ENCODE measurements around the gene UBAP1. TPM values are rescaled to one million over a fixed set of nuclear protein-coding genes. Genes with fewer than 3 reads are reported as not detected.
"Not testable (repeated sequence)": the region's sequence is repeated elsewhere in the genome, so short reads cannot be mapped to it uniquely, and the experiment has no call there.

UBAP1 gene
- total and polyA plus RNA-seq, 9 donors, result 17.9 to 37.4 (median 33.0) TPM

- no peaks in the 10 kb centered on the region for H3K27me3 ChIP-seq (ENCODE audit: control insufficient read depth, insufficient read depth, low read length)
- WGBS (ENCODE audit: insufficient coverage), result no CpG with 5 or more reads among the region's 1 CpG
These were observed 40.6 kb downstream of the UBAP1 start for GRCh38 chr9:34219421-34219820.

GRCh38 chr9:34220218-34220617, 41.4 kb downstream of the UBAP1 start:
- Histone ChIP-seq H3K4me3 (ENCODE audit: low read length) (no peak overlapping the region), H3K4me1 (ENCODE audit: control insufficient read depth, insufficient read depth, low read length) (no peaks in the 10 kb centered on the region), H3K27ac (ENCODE audit: low read length) (no peak overlapping the region), H3K27me3 (ENCODE audit: control insufficient read depth, insufficient read depth, low read length) (no peaks in the 10 kb centered on the region), H3K9me3 (replicated peaks; ENCODE audit: control insufficient read depth, low read depth, low read length) (no peaks in the 10 kb centered on the region), H3K36me3 (ENCODE audit: control insufficient read depth, insufficient read depth, low read length) (peaks cover 4% of the 10 kb centered on the region)
- 100% methylated on average over 2 of the region's 8 CpGs for WGBS (ENCODE audit: insufficient coverage)
- DNase-seq, result no peak

More at GRCh38 chr9:34219421-34219820, 40.6 kb downstream of the UBAP1 start:
- H3K9me3 ChIP-seq (replicated peaks; ENCODE audit: control insufficient read depth, low read depth, low read length), result no peaks in the 10 kb centered on the region
- no peaks in the 10 kb centered on the region for H3K4me1 ChIP-seq (ENCODE audit: control insufficient read depth, insufficient read depth, low read length)
- peaks cover 4% of the 10 kb centered on the region for H3K36me3 ChIP-seq (ENCODE audit: control insufficient read depth, insufficient read depth, low read length)
- no peak overlapping the region for H3K27ac ChIP-seq (ENCODE audit: low read length)
- DNase-seq, result no peak
- H3K4me3 ChIP-seq (ENCODE audit: low read length), result no peak overlapping the region

DNA sequence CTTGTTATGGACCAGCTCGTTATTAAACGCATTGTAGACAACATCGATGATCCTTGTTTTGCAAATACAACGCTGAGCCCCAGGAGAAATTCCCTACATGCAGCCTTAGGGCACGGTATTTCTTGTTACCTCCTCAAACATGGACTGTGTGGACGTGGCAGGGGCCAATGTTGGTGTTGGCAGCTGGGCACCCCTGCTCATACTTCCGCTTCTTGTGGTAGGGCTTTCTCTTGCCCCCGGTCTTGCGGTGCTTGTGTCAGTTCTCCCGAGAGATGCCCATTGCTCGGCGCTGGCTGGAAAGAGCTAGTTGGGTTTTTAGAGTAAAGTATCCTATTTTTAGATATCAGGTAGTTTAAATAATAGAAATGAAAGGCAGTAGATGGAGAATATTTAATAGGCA, 45.5 kb downstream of the UBAP1 start:
- H3K4me1 ChIP-seq (ENCODE audit: control insufficient read depth, insufficient read depth, low read length), result no peaks in the 10 kb centered on the region
- H3K36me3 ChIP-seq (ENCODE audit: control insufficient read depth, insufficient read depth, low read length), result peaks cover 4% of the 10 kb centered on the region
- no peak overlapping the region for H3K27ac ChIP-seq (ENCODE audit: low read length)
- no peaks in the 10 kb centered on the region for H3K27me3 ChIP-seq (ENCODE audit: control insufficient read depth, insufficient read depth, low read length)
- 96% methylated on average over 6 of the region's 12 CpGs for WGBS (ENCODE audit: insufficient coverage)
- no peak for DNase-seq
- no peak overlapping the region for H3K4me3 ChIP-seq (ENCODE audit: low read length)
- no peaks in the 10 kb centered on the region for H3K9me3 ChIP-seq (replicated peaks; ENCODE audit: control insufficient read depth, low read depth, low read length)

DNA sequence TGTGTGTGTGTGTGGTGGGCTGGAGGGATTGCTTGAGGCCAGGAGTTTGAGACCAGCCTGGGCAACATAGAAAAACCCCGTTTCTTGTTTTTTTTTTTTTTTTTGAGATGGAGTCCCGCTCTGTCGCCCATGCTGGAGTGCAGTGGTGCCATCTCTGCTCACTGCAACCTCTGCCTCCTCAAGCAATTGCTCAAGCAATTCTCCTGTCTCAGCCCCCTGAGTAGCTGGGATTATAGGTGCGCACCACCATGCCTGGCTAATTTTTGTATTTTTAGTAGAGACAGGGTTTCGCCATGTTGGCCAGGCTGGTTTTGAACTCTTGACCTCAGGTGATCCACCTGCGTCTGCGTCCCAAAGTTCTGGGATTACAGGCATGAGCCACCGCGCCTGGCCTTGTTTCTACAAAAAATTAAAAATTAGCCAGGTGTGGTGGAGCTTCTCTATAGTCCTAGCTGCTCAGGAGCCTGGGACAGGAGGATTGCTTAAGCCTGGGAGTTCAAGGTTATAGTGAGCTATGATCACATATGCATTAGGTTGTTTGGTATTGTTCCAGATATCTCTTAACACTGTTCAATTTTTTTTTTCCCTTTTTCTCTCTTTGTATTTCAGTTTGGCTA, 47.4 kb downstream of the UBAP1 start:
- not testable (repeated sequence) for H3K4me1 ChIP-seq (ENCODE audit: control insufficient read depth, insufficient read depth, low read length); H3K36me3 ChIP-seq (ENCODE audit: control insufficient read depth, insufficient read depth, low read length); H3K4me3 ChIP-seq (ENCODE audit: low read length); DNase-seq; H3K27ac ChIP-seq (ENCODE audit: low read length); H3K9me3 ChIP-seq (replicated peaks; ENCODE audit: control insufficient read depth, low read depth, low read length); H3K27me3 ChIP-seq (ENCODE audit: control insufficient read depth, insufficient read depth, low read length)
- WGBS (ENCODE audit: insufficient coverage), result 98% methylated on average over 6 of the region's 9 CpGs

- no peak overlapping the region for H3K4me3 ChIP-seq (ENCODE audit: low read length)
- WGBS (ENCODE audit: insufficient coverage), result no CpG with 5 or more reads among the region's 2 CpGs
These were observed 48.6 kb downstream of the UBAP1 start for GRCh38 chr9:34227445-34227844.

GRCh38 chr9:34230556-34230955, 51.7 kb downstream of the UBAP1 start:
- 92% methylated on average over 2 of the region's 4 CpGs for WGBS (ENCODE audit: insufficient coverage)
- Histone ChIP-seq H3K27ac (ENCODE audit: low read length) (no peak overlapping the region), H3K4me3 (ENCODE audit: low read length) (no peak overlapping the region), H3K27me3 (ENCODE audit: control insufficient read depth, insufficient read depth, low read length) (no peaks in the 10 kb centered on the region), H3K4me1 (ENCODE audit: control insufficient read depth, insufficient read depth, low read length) (no peaks in the 10 kb centered on the region), H3K9me3 (replicated peaks; ENCODE audit: control insufficient read depth, low read depth, low read length) (no peaks in the 10 kb centered on the region), H3K36me3 (ENCODE audit: control insufficient read depth, insufficient read depth, low read length) (peaks cover 13% of the 10 kb centered on the region)
- no peak for DNase-seq

More at GRCh38 chr9:34227445-34227844, 48.6 kb downstream of the UBAP1 start:
- Histone ChIP-seq H3K4me1 (ENCODE audit: control insufficient read depth, insufficient read depth, low read length) (no peaks in the 10 kb centered on the region), H3K27ac (ENCODE audit: low read length) (no peak overlapping the region), H3K9me3 (replicated peaks; ENCODE audit: control insufficient read depth, low read depth, low read length) (no peaks in the 10 kb centered on the region), H3K27me3 (ENCODE audit: control insufficient read depth, insufficient read depth, low read length) (no peaks in the 10 kb centered on the region), H3K36me3 (ENCODE audit: control insufficient read depth, insufficient read depth, low read length) (peaks cover 9% of the 10 kb centered on the region)
- no peak for DNase-seq

- Histone ChIP-seq H3K36me3 (ENCODE audit: control insufficient read depth, insufficient read depth, low read length) (peaks cover 14% of the 10 kb centered on the region), H3K9me3 (replicated peaks; ENCODE audit: control insufficient read depth, low read depth, low read length) (no peaks in the 10 kb centered on the region), H3K27me3 (ENCODE audit: control insufficient read depth, insufficient read depth, low read length) (no peaks in the 10 kb centered on the region), H3K27ac (ENCODE audit: low read length) (no peak overlapping the region), H3K4me3 (ENCODE audit: low read length) (no peak overlapping the region), H3K4me1 (ENCODE audit: control insufficient read depth, insufficient read depth, low read length) (no peaks in the 10 kb centered on the region)
- WGBS (ENCODE audit: insufficient coverage), result no CpG with 5 or more reads among the region's 2 CpGs
- DNase-seq, result no peak
These were observed 53.4 kb downstream of the UBAP1 start for GRCh38 chr9:34232201-34232600.

DNA sequence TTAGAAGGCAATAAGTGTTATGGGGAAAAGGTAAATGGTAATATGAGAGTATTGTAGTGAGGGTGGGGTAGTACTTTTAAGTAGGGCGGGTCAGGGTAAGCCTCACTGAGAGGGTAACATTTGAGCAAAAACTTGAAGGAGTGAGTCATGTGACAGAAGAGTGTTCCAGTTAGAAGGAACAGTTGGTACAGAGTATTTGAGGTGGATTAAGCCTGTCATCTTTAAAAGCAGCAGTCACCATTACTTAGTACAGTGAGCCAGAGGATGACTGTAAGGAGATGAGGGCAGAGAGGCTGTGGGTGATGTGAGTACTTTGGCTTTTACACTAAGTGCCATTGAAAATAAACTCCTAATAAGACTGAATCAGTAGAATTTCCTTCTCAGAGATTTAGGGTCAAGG, 54.8 kb downstream of the UBAP1 start:
- no peak overlapping the region for H3K4me3 ChIP-seq (ENCODE audit: low read length)
- peaks cover 21% of the 10 kb centered on the region for H3K36me3 ChIP-seq (ENCODE audit: control insufficient read depth, insufficient read depth, low read length)
- DNase-seq, result no peak
- no peaks in the 10 kb centered on the region for H3K9me3 ChIP-seq (replicated peaks; ENCODE audit: control insufficient read depth, low read depth, low read length)
- H3K4me1 ChIP-seq (ENCODE audit: control insufficient read depth, insufficient read depth, low read length), result no peaks in the 10 kb centered on the region
- H3K27ac ChIP-seq (ENCODE audit: low read length), result no peak overlapping the region
- WGBS (ENCODE audit: insufficient coverage), result 89% methylated on average over 1 of the region's 1 CpG
- H3K27me3 ChIP-seq (ENCODE audit: control insufficient read depth, insufficient read depth, low read length), result no peaks in the 10 kb centered on the region

DNA sequence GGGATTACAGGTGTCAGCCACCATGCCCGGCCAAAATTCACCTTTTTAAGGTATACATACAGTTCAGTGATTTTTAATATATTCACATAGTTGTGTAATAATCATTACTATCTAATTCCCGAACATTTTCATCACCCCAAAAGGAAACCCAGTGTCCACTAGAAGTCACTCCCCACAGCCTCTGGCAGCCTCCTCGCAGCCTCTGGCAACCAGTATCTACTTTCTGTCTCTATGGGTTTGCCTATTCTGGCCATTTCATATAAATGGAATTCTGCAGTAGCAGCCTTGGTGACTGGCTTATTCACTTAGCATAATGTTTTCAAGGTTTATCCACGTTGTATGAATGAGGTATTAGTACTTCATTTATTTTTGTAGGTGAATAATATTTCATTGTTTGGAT, 59.0 kb downstream of the UBAP1 start:
- peaks cover 42% of the 10 kb centered on the region for H3K36me3 ChIP-seq (ENCODE audit: control insufficient read depth, insufficient read depth, low read length)
- H3K9me3 ChIP-seq (replicated peaks; ENCODE audit: control insufficient read depth, low read depth, low read length), result no peaks in the 10 kb centered on the region
- H3K4me1 ChIP-seq (ENCODE audit: control insufficient read depth, insufficient read depth, low read length), result no peaks in the 10 kb centered on the region
- 86% methylated on average over 2 of the region's 4 CpGs for WGBS (ENCODE audit: insufficient coverage)
- no peak overlapping the region for H3K27ac ChIP-seq (ENCODE audit: low read length)
- no peaks in the 10 kb centered on the region for H3K27me3 ChIP-seq (ENCODE audit: control insufficient read depth, insufficient read depth, low read length)
- H3K4me3 ChIP-seq (ENCODE audit: low read length), result no peak overlapping the region
- no peak for DNase-seq

DNA sequence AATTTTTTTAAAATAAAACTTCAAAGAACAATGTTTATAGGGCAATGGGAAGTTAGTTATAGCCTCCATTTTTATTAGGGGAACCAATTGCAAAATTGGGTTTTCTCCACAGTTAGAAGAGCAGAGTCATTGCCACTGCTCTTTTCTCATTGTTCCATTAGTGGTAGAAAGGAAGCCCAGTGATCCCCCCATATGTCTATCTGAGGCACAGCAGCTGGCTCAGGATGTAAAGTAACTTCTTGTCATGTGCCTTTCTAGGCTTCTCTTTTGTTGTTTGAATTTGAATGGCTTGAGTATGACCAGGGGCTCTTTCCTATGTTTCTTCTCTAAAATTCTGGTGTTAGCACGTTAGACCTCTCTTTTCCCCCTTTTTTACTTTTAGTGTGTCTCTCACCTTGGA, 61.2 kb downstream of the UBAP1 start:
- Histone ChIP-seq H3K27ac (ENCODE audit: low read length) (no peak overlapping the region), H3K9me3 (replicated peaks; ENCODE audit: control insufficient read depth, low read depth, low read length) (no peaks in the 10 kb centered on the region), H3K4me1 (ENCODE audit: control insufficient read depth, insufficient read depth, low read length) (no peaks in the 10 kb centered on the region), H3K27me3 (ENCODE audit: control insufficient read depth, insufficient read depth, low read length) (no peaks in the 10 kb centered on the region), H3K36me3 (ENCODE audit: control insufficient read depth, insufficient read depth, low read length) (peaks cover 43% of the 10 kb centered on the region), H3K4me3 (ENCODE audit: low read length) (no peak overlapping the region)
- no CpG with 5 or more reads among the region's 1 CpG for WGBS (ENCODE audit: insufficient coverage)
- DNase-seq, result no peak

DNA sequence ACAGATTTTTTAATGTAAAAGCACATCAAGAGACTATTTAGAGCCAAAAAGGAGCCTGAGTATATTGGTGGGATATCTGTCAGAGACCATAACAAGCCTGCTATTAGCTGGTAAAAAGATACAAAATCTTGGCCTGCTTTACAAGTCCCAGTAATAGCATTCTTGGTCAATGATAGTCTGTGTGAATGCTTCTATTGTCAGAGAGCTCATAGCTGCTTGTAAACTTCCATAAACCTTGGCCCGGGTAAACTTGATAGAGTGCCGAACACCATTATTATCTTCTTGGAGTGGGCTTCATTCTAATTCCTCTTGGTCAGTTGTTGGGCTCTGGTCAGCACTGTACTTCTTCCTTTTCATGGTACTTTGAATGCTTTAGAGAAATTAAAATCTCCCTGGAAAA, 64.0 kb downstream of the UBAP1 start:
- DNase-seq, result no peak
- no CpG with 5 or more reads among the region's 2 CpGs for WGBS (ENCODE audit: insufficient coverage)
- H3K4me1 ChIP-seq (ENCODE audit: control insufficient read depth, insufficient read depth, low read length), result peaks cover 3% of the 10 kb centered on the region
- peaks cover 39% of the 10 kb centered on the region for H3K36me3 ChIP-seq (ENCODE audit: control insufficient read depth, insufficient read depth, low read length)
- no peak overlapping the region for H3K27ac ChIP-seq (ENCODE audit: low read length)
- H3K4me3 ChIP-seq (ENCODE audit: low read length), result no peak overlapping the region
- H3K27me3 ChIP-seq (ENCODE audit: control insufficient read depth, insufficient read depth, low read length), result no peaks in the 10 kb centered on the region
- no peaks in the 10 kb centered on the region for H3K9me3 ChIP-seq (replicated peaks; ENCODE audit: control insufficient read depth, low read depth, low read length)
